Upper lobe of left lung (tissue), 6 donors: ENCODE data around the gene UBAP1. TPM values are rescaled to one million over a fixed set of nuclear protein-coding genes. Genes with fewer than 3 reads are reported as not detected.
"Not testable (repeated sequence)": the region's sequence is repeated elsewhere in the genome, so short reads cannot be mapped to it uniquely, and the experiment has no call there.

Source experiments
- ATAC-seq, 2 donors: fragments of 200-7000 bp; cut with Tn5 transposase; one replicate each; pipeline ENCODE4 v1.9.1; 2022; ENCODE audit warnings: mild to moderate bottlenecking in 2 of 2, moderate library complexity in 2 of 2; ENCODE audit not compliant: low FRiP score in 2 of 2
- DNase-seq, 2 donors: peaks; one replicate each; pipeline ENCODE4 v3.0.0-alpha.2; 2019 to 2020
- H3K27ac ChIP-seq, 4 donors: fragments of 200-600 bp; sonication (generic); one replicate each; pipeline ENCODE4 v1.5.1; 2016 to 2019
- H3K27me3 ChIP-seq, 4 donors: fragments of 200-600 bp; sonication (generic); one replicate each; pipeline ENCODE4 v1.5.1; 2017 to 2019
- H3K36me3 ChIP-seq, 4 donors: fragments of 200-600 bp; sonication (generic); one replicate each; pipeline ENCODE4 v1.5.1; 2016 to 2019
- H3K4me1 ChIP-seq, 4 donors: fragments of 200-600 bp; sonication (generic); one replicate each; pipeline ENCODE4 v1.5.1; 2018 to 2019
- H3K4me3 ChIP-seq, 4 donors: fragments of 200-600 bp; sonication (generic); one replicate each; pipeline ENCODE4 v1.5.1; 2017 to 2019; ENCODE audit warnings: mild to moderate bottlenecking in 2 of 4, moderate library complexity in 1 of 4
- H3K9me3 ChIP-seq, 4 donors: fragments of 200-600 bp; sonication (generic); one replicate each; pipeline ENCODE4 v1.5.1; 2018 to 2019
- EP300 ChIP-seq, 4 donors: sonication (generic); formaldehyde crosslinking; IDR thresholded peaks; one replicate each; pipeline ENCODE4 v1.5.1; 2017; ENCODE audit warnings: antibody characterized with exemption in 4 of 4, control low read depth in 2 of 4
- POLR2A ChIP-seq, 4 donors: fragments of 450-650 bp; IDR thresholded peaks; one replicate each; pipeline ENCODE4 v1.5.1; 2016 to 2017; ENCODE audit warnings: antibody characterized with exemption in 4 of 4, mild to moderate bottlenecking in 2 of 4
- POLR2AphosphoS5 ChIP-seq, 2 donors: sonication (generic); formaldehyde crosslinking; IDR thresholded peaks; one replicate each; pipeline ENCODE4 v1.5.1; 2017; ENCODE audit warnings: antibody characterized with exemption in 2 of 2
- WGBS, 2 donors: methylation state at CpG; one replicate each; pipeline ENCODE4 v1.1.5; 2017 to 2018; 5-methylcytosine and 5-hydroxymethylcytosine counted together
- total RNA-seq, 6 donors: library from RNA; depleted of rRNA in 4 of 6; stranded (reverse); fragments of >200 nt in 4 of 6; gene quantifications; one replicate each; pipeline versions ENCODE4 v1.1.0 to v1.2.1, GENCODE V29; 2016 to 2021
- TF ChIP-seq, protein P1 (sequence below), 6 experiments: fragments of 450-650 bp in 4 of 6; fragments of 200-600 bp in 2 of 6; sonication (generic) in 2 of 6; IDR thresholded peaks; one replicate each; pipeline ENCODE4 v1.5.1; 2016 to 2019; ENCODE audit warnings: antibody characterized with exemption in 6 of 6
- donor health status: DM: no; HTN: no; CAD: no; lungs with moderate emphysema.
- donor health status: DM: no; HTN: yes; CAD: no; lungs with severe emphysema.

UBAP1 gene
- total RNA-seq = 10 to 100 TPM; 37.7 to 62.2 (median 48.1) TPM

DNA sequence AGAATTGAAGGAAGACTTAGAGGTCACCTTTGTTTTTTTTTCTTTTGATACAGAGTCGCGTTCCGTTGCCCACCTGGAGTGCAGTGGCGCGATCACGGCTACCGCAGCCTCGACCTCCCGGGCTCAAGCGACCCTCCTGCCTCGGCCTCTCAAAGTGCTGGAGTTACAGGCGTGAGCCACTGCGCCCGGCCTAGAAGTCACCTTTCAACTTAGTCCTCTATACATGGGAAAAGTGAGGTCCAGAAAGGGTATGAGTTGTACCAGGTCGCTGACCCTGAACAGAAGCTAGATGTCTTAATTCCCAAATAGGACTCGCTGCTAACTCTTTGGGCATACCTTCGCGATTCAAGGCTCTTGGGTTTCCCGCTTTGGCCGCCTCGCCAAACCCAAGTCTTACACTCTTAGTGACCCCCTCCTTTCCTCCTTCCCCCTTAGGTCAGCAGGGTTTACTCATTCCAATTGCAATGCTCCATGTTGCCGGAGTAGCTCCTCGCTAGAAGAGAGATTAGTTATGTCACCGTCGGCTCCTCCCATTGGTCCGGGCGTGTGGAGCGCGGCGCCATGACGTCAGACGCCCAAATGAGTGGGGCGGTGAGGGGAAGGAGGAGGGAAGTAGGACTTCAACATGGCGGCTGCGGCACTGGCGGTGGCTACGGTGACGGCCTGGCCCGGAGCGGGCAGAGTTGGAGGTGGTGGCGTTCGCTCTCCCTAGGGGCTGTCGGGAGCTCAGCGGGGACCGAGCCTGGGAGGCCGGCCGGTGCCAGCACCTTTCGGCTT, at the start of gene UBAP1:
Gene UBAP1 (plus strand): TSS at position 608 of the 777 bp plus-strand sequence. CDS start 41,872 bp downstream, outside the sequence.
- Histone ChIP-seq H3K36me3 (no peaks in the 10 kb centered on the region), H3K27me3 (no peaks in the 10 kb centered on the region), H3K4me3 (peak within 1 kb of the TSS; percentile 60 to 92 (median 74)), H3K9me3 (no peaks in the 10 kb centered on the region), H3K27ac (peak within 1 kb of the TSS; percentile 96 to 97 (median 96)), H3K4me1 (peaks cover 11 to 33% (median 17%) of the 10 kb centered on the region in 4 donors)
- 1 to 2% methylated on average over 28 to 48 of the region's 48 CpGs for WGBS, 2 donors
- peak in 3 of 4 donors; percentile 83 to 97 (median 84) for TF ChIP-seq POLR2A (IDR thresholded peaks at IDR 0.05)
- TF ChIP-seq, protein P1, sequence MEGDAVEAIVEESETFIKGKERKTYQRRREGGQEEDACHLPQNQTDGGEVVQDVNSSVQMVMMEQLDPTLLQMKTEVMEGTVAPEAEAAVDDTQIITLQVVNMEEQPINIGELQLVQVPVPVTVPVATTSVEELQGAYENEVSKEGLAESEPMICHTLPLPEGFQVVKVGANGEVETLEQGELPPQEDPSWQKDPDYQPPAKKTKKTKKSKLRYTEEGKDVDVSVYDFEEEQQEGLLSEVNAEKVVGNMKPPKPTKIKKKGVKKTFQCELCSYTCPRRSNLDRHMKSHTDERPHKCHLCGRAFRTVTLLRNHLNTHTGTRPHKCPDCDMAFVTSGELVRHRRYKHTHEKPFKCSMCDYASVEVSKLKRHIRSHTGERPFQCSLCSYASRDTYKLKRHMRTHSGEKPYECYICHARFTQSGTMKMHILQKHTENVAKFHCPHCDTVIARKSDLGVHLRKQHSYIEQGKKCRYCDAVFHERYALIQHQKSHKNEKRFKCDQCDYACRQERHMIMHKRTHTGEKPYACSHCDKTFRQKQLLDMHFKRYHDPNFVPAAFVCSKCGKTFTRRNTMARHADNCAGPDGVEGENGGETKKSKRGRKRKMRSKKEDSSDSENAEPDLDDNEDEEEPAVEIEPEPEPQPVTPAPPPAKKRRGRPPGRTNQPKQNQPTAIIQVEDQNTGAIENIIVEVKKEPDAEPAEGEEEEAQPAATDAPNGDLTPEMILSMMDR (IDR thresholded peaks at IDR 0.05) = peak in 3 of 6 experiments; percentile 27 to 47 (median 28)
- peak; percentile 95 to 98 for TF ChIP-seq POLR2AphosphoS5 (IDR thresholded peaks at IDR 0.05)
- no peak for TF ChIP-seq EP300 (IDR thresholded peaks at IDR 0.05)
- peak; percentile 99 for ATAC-seq
- peak; percentile 97 to 98 for DNase-seq

DNA sequence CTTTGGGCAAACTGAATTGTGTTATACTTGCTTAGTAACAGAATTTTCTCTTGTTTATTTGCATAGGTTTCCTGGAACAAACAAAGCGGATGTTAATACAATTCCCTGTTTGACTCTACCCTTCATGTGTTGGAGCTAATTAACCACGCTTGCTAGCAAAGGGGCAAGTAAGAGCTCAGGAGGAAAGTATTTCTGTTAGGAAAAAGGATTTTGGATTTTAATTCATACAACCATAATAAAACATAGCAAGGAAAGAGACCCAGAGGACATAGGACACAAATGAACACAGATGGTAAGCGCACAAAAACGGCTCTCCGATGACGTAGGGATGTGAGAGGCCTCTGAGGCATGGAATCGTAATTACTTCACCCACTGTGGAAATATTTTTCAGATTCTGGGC, 47.3 kb upstream of the UBAP1 start:
- no peak for DNase-seq
- H3K4me3 ChIP-seq = no peak overlapping the region
- no peaks in the 10 kb centered on the region for H3K27me3 ChIP-seq
- ATAC-seq = no peak
- TF ChIP-seq EP300 (IDR thresholded peaks at IDR 0.05) (no peak), POLR2AphosphoS5 (IDR thresholded peaks at IDR 0.05) (no peak), POLR2A (IDR thresholded peaks at IDR 0.05) (no peak)
- TF ChIP-seq, protein P1 (IDR thresholded peaks at IDR 0.05) = no peak
- H3K27ac ChIP-seq = no peak overlapping the region
- no peaks in the 10 kb centered on the region for H3K9me3 ChIP-seq
- no peaks in the 10 kb centered on the region for H3K36me3 ChIP-seq
- H3K4me1 ChIP-seq = peaks cover 0 to 7% (median 5%) of the 10 kb centered on the region in 4 donors
- 92 to 94% methylated on average over 7 of the region's 7 CpGs for WGBS, 2 donors

DNA sequence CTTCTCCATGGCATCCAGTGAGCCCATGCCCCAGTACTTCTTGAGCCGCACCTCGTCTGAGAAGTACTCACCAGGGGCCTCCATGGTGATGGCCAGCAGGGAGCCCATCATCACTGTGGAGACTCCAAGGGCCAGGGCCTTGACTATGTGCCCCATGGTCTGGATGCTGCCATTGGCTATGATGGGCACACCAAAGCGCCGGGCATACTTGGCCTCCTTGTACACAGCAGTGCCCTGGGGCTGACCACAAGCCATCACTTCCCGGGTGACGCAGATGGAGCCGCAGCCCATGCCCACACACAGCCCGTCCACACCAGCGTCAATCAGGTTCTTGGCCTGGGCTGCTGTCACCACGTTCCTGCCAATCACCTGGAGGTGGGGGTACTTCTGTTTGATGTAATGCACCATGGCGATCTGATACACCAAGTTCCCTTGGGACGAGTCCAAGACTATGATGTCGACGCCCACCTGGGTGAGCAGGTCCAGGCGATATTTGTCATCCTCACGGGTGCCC, 45.4 kb upstream of the UBAP1 start:
- TF ChIP-seq POLR2AphosphoS5 (IDR thresholded peaks at IDR 0.05) (no peak), POLR2A (IDR thresholded peaks at IDR 0.05) (no peak), EP300 (IDR thresholded peaks at IDR 0.05) (no peak)
- TF ChIP-seq, protein P1 (IDR thresholded peaks at IDR 0.05) = no peak
- no peaks in the 10 kb centered on the region for H3K27me3 ChIP-seq
- 91 to 96% methylated on average over 9 to 14 of the region's 16 CpGs for WGBS, 2 donors
- no peak overlapping the region for H3K4me3 ChIP-seq
- H3K4me1 ChIP-seq = no peaks in the 10 kb centered on the region
- ATAC-seq (no peak), DNase-seq (peak in 1 of 2 donors; percentile 55)
- no peak overlapping the region for H3K27ac ChIP-seq
- H3K36me3 ChIP-seq = no peaks in the 10 kb centered on the region
- no peaks in the 10 kb centered on the region for H3K9me3 ChIP-seq

DNA sequence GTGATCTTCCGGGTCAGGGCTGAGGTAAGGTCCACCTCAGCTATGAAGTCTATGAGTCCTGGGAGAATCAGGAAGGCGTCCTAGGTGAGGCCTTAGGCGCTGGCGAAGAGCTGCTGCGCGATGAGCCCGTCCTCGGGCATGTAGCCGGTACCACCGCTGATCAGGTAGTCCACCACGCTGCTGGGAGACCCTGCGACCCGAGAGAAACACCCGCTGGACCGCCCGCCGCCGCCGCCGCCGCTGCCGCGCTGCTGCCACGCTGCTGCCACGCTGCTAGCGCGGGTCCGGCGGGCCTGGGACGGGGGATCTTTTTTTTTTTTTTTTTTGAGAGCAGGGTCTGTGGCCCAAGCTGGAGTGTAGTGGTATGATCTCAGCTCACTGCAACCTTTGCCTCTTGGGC, 44.3 kb upstream of the UBAP1 start:
- ATAC-seq = no peak
- no peaks in the 10 kb centered on the region for H3K27me3 ChIP-seq
- H3K4me1 ChIP-seq = peaks cover 0 to 4% (median 1%) of the 10 kb centered on the region in 4 donors
- DNase-seq = peak in 1 of 2 donors; percentile 71
- H3K36me3 ChIP-seq = no peaks in the 10 kb centered on the region
- H3K4me3 ChIP-seq = no peak overlapping the region
- H3K9me3 ChIP-seq = no peaks in the 10 kb centered on the region
- WGBS, 2 donors = 94 to 95% methylated on average over 30 of the region's 30 CpGs
- no peak for TF ChIP-seq POLR2A (IDR thresholded peaks at IDR 0.05)
- TF ChIP-seq EP300 (IDR thresholded peaks at IDR 0.05) = no peak
- TF ChIP-seq POLR2AphosphoS5 (IDR thresholded peaks at IDR 0.05) = no peak
- TF ChIP-seq, protein P1 (IDR thresholded peaks at IDR 0.05) = no peak
- no peak overlapping the region for H3K27ac ChIP-seq

DNA sequence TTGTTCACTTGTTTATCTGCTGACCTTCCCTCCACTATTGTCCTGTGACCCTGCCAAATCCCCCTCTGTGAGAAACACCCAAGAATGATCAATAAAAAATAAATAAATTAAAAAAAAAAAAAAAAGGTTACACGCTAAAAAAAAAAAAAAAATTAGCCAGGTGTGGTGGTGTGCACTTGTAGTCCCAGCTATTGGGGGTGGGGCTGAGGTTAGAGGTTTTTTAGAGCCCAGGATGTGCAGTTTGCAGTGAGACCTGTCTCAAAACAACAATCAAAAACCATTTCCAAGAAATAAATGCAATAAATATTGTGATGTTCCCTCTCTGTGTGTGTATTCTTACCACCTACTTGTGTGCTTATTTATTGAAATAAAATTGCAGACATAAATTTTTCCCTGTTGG, 40.2 kb upstream of the UBAP1 start:
- H3K4me1 ChIP-seq, ATAC-seq, H3K36me3 ChIP-seq, H3K27ac ChIP-seq, H3K9me3 ChIP-seq, H3K4me3 ChIP-seq, DNase-seq, H3K27me3 ChIP-seq: not testable (repeated sequence)
- 81 to 91% methylated on average over 1 of the region's 1 CpG for WGBS, 2 donors
